Colonic mucosa (tissue), 4 donors: ENCODE results near the gene TMEM51. TPM values are rescaled to one million over a fixed set of nuclear protein-coding genes. Genes with fewer than 3 reads are reported as not detected.

Source experiments
- DNase-seq: peaks from one replicate; pipeline ENCODE4 v3.0.0-alpha.2; 2020
- H3K27ac ChIP-seq: fragments of 200-600 bp; one replicate; pipeline ENCODE4 v1.8.0; 2021
- H3K27me3 ChIP-seq: fragments of 200-600 bp; one replicate; pipeline ENCODE4 v1.8.0; 2021
- H3K36me3 ChIP-seq: fragments of 200-600 bp; one replicate; pipeline ENCODE4 v1.8.0; 2021
- H3K4me1 ChIP-seq: fragments of 200-600 bp; one replicate; pipeline ENCODE4 v1.8.0; 2021; ENCODE audit warnings: mild to moderate bottlenecking
- H3K4me3 ChIP-seq: fragments of 200-600 bp; one replicate; pipeline ENCODE4 v1.8.0; 2021
- H3K9ac ChIP-seq, 2 donors: one replicate each; pipeline ENCODE4 v1.7.0; 2013; ENCODE audit warnings: control low read depth in 2 of 2, low read depth in 2 of 2, low read length in 2 of 2
- H3K9me3 ChIP-seq: fragments of 200-600 bp; one replicate; pipeline ENCODE4 v1.8.0; 2021
- CTCF ChIP-seq: fragments of 200-600 bp; IDR thresholded peaks from one replicate; pipeline ENCODE4 v1.8.0; 2022; ENCODE audit warnings: antibody characterized with exemption, mild to moderate bottlenecking
- intact Hi-C: fragments of 100-400 bp; cut with DNase I; formaldehyde crosslinking; loops from one replicate; pipeline ENCODE4 v1.14.1; 2022
- total RNA-seq, 2 donors: library from RNA; stranded (reverse); fragmentation: NEBNext Ultra II Directional in 1 of 2; extraction: Animal tissue kit (Norgen Biotek cat#: 25700) in 1 of 2; gene quantifications; one replicate each; pipeline ENCODE4 v1.2.1, GENCODE V29; 2021
- donor health status: healthy.
- donor health status: DM: no; HTN: no; CAD: no.
- donor health status: DM: no; HTN: no; CAD: no.

TMEM51 gene
- total RNA-seq, 2 donors from 2014 or later = 21.3 to 28.6 TPM

DNA sequence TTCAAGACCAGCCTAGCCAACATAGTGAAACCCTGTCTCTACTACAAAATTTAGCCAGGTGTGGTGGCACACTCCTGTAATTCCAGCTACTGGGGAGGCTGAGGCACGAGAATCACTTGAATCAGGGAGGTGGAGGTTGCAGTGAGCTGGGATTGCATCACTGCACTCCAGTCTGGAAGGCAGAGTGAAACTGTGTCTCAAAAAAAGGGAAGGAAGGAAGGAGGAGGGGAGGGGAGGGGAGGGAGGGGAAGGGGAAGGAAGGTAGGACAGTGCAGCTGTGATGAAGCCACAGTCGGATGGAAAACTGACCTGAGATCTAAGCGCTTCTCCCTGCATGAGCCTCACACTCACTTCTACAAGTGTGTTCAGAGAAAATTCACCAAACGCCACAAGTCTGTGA lies 71.4 kb downstream of the TMEM51 start:
- Histone ChIP-seq H3K4me3 (no peak overlapping the region), H3K4me1 (no peaks in the 10 kb centered on the region), H3K9me3 (no peaks in the 10 kb centered on the region), H3K27ac (no peak overlapping the region), H3K36me3 (no peaks in the 10 kb centered on the region), H3K9ac (no peak overlapping the region), H3K27me3 (no peaks in the 10 kb centered on the region)
- DNase-seq = no peak
- intact Hi-C loops = no loop called here
- TF ChIP-seq CTCF = no peak

GRCh38 chr1:15225461-15225860 lies 71.9 kb downstream of the TMEM51 start:
- no peak for DNase-seq
- no peak for TF ChIP-seq CTCF
- intact Hi-C loops = no loop called here
- Histone ChIP-seq H3K4me3 (no peak overlapping the region), H3K4me1 (no peaks in the 10 kb centered on the region), H3K27ac (no peak overlapping the region), H3K9ac (no peak overlapping the region), H3K9me3 (no peaks in the 10 kb centered on the region), H3K27me3 (no peaks in the 10 kb centered on the region), H3K36me3 (no peaks in the 10 kb centered on the region)

DNA sequence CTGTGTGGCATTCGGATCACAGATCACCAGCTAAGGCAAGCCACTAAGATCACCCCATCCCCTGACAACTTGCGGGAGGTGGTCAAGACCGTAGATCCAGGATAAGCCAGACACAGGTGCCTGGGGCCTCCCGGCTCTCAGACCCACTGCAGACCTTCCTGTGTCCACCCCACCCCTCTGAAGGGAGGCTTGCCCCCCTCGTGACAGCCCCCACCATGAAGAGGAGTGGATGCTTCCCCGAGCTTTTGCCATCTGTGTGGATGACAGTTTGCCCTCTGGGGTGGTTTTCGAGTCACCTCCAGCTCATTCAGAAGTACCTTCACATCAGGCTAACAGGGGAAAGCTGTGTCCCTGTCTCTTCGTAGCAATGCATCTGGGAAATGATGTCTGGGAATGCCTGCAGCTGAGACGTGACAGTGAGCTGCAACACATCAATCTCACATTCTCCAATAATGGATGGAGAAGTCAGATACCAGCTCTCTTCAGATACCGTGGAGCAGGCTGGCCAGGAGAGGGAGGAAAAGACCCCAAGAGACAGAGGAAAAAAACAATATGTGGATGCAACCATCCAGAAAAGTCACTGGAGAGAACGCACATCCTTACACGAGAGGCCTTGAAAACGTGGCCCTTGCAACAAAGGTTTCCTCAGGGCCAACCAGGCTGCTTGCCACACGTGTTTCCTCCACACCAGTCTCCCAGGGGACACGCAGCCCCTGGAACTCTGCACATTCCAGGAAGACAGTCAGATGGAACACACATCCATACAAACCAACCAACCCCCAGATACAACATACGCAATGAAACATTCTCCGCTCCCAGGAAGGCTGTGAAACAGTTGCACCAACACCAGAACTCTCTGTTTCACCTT lies 73.1 kb downstream of the TMEM51 start:
- no peaks in the 10 kb centered on the region for H3K9me3 ChIP-seq
- H3K4me1 ChIP-seq = no peaks in the 10 kb centered on the region
- H3K4me3 ChIP-seq = no peak overlapping the region
- no peak for TF ChIP-seq CTCF
- no peak for DNase-seq
- intact Hi-C loops = no loop called here
- H3K27me3 ChIP-seq = no peaks in the 10 kb centered on the region
- H3K9ac ChIP-seq = peak overlapping the region in 1 of 2 donors; percentile 29
- H3K27ac ChIP-seq = no peak overlapping the region
- H3K36me3 ChIP-seq = no peaks in the 10 kb centered on the region

- H3K4me1 ChIP-seq = no peaks in the 10 kb centered on the region
- no peak for TF ChIP-seq CTCF
- DNase-seq = peak; percentile 79
- no peaks in the 10 kb centered on the region for H3K36me3 ChIP-seq
- H3K9me3 ChIP-seq = no peaks in the 10 kb centered on the region
- H3K9ac ChIP-seq = peak overlapping the region in 1 of 2 donors; percentile 15
- intact Hi-C loops = no loop called here
- peak overlapping the region; percentile 51 for H3K27ac ChIP-seq
- no peaks in the 10 kb centered on the region for H3K27me3 ChIP-seq
- H3K4me3 ChIP-seq = no peak overlapping the region
Observed at GRCh38 chr1:15229707-15230131, 76.2 kb downstream of the TMEM51 start.

DNA sequence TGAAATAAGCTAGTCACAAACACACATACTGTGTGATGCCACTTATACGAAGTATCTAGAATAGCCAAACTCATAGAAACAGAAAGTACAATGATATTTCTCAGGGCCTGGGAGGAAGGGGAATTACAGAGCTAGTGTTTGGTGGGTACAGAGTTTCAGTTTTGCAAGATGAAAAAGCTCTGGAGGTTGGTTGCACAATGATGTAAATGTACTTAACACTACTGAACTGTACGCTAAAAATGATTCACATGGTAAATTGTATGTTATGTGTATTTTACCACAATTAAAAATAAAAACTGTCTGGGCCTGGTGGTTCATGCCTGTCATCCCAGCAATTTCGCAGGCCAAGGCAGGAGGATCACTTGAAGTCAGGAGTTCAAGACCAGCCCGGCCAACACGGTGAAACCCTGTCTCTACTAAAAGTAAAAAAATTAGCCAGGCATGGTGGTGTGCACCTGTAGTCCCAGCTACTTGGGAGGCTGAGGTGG lies 78.2 kb downstream of the TMEM51 start:
- no peak overlapping the region for H3K27ac ChIP-seq
- no peaks in the 10 kb centered on the region for H3K4me1 ChIP-seq
- H3K36me3 ChIP-seq = no peaks in the 10 kb centered on the region
- TF ChIP-seq CTCF = no peak
- H3K4me3 ChIP-seq = no peak overlapping the region
- DNase-seq = no peak
- H3K27me3 ChIP-seq = no peaks in the 10 kb centered on the region
- no peak overlapping the region for H3K9ac ChIP-seq
- intact Hi-C loops = no loop called here
- no peaks in the 10 kb centered on the region for H3K9me3 ChIP-seq
